Measurements from ENCODE around the gene HOXC12. TPM values are rescaled to one million over a fixed set of nuclear protein-coding genes. Genes with fewer than 3 reads are reported as not detected.

The HOXC12 gene
- total RNA-seq, 4 donors from 2014 or later, result not detected

- no peak for DNase-seq
- intact Hi-C loops (cut with DNase I; ENCODE audit: low total_unique reads) (loop anchor here (10.0 kb wide), 2 partner anchors 948 to 1732 kb away; partner anchors contain the start of genes CD63 and RDH5), in situ Hi-C loops (cut with MboI; ENCODE audit: low sequenced_read_pairs in 4 of 4) (loop anchor here in 3 of 4 donors (25.0 kb wide), 3 partner anchors 220 to 1720 kb away; partner anchors contain the start of genes GPR84 (in 2 of the 3), BLOC1S1 (in 1 of the 3), ITGA7 (in 1 of the 3) and RDH5 (in 1 of the 3))
- peak overlapping the region; percentile 94 to 100 (median 98) for H3K27ac ChIP-seq
- H3K4me1 ChIP-seq, result peaks cover 58% of the 10 kb centered on the region in 2 donors
- no peak for ATAC-seq
- H3K27me3 ChIP-seq, result no peaks in the 10 kb centered on the region
- TF ChIP-seq CTCF (IDR thresholded peaks at IDR 0.05 in 4 of 5, conservative IDR thresholded peaks at IDR 0.05 in 1 of 5) (no peak), POLR2A (IDR thresholded peaks at IDR 0.05) (no peak)
- no peaks in the 10 kb centered on the region for H3K9me3 ChIP-seq
- no peaks in the 10 kb centered on the region for H3K36me3 ChIP-seq
- H3K4me3 ChIP-seq, result peak overlapping the region in 1 of 4 donors; percentile 64
Observed at GRCh38 chr12:53992377-53992889, 37.7 kb downstream of the HOXC12 start.

GRCh38 chr12:53993162-53994008 lies 38.7 kb downstream of the HOXC12 start:
- Histone ChIP-seq H3K9me3 (no peaks in the 10 kb centered on the region), H3K27me3 (no peaks in the 10 kb centered on the region), H3K4me3 (peak overlapping the region; percentile 64 to 88 (median 80)), H3K4me1 (peaks cover 50 to 55% of the 10 kb centered on the region in 2 donors), H3K36me3 (no peaks in the 10 kb centered on the region), H3K27ac (peak overlapping the region; percentile 94 to 100 (median 98))
- TF ChIP-seq POLR2A (IDR thresholded peaks at IDR 0.05) (no peak), CTCF (IDR thresholded peaks at IDR 0.05 in 4 of 5, conservative IDR thresholded peaks at IDR 0.05 in 1 of 5) (no peak)
- intact Hi-C loops (cut with DNase I; ENCODE audit: low total_unique reads), result loop anchor here (10.0 kb wide), 2 partner anchors 949 to 1731 kb away; partner anchors contain the start of genes CD63 and RDH5
- in situ Hi-C loops (cut with MboI; ENCODE audit: low sequenced_read_pairs in 4 of 4), result loop anchor here in 3 of 4 donors (25.0 kb wide), 3 partner anchors 219 to 1719 kb away; partner anchors contain the start of genes GPR84 (in 2 of the 3), BLOC1S1 (in 1 of the 3), ITGA7 (in 1 of the 3) and RDH5 (in 1 of the 3)
- ATAC-seq (no peak), DNase-seq (no peak)

GRCh38 chr12:53994009-53994263 lies 39.2 kb downstream of the HOXC12 start:
- TF ChIP-seq POLR2A (IDR thresholded peaks at IDR 0.05) (no peak), CTCF (IDR thresholded peaks at IDR 0.05 in 4 of 5, conservative IDR thresholded peaks at IDR 0.05 in 1 of 5) (no peak)
- Histone ChIP-seq H3K27me3 (no peaks in the 10 kb centered on the region), H3K4me3 (peak overlapping the region; percentile 64 to 88 (median 80)), H3K9me3 (no peaks in the 10 kb centered on the region), H3K36me3 (no peaks in the 10 kb centered on the region), H3K4me1 (peaks cover 48 to 55% of the 10 kb centered on the region in 2 donors), H3K27ac (peak overlapping the region; percentile 94 to 100 (median 98))
- intact Hi-C loops (cut with DNase I; ENCODE audit: low total_unique reads), result loop anchor here (10.0 kb wide), 2 partner anchors 949 to 1731 kb away; partner anchors contain the start of genes CD63 and RDH5
- in situ Hi-C loops (cut with MboI; ENCODE audit: low sequenced_read_pairs in 4 of 4), result loop anchor here in 3 of 4 donors (25.0 kb wide), 3 partner anchors 218 to 1718 kb away; partner anchors contain the start of genes GPR84 (in 2 of the 3), BLOC1S1 (in 1 of the 3), ITGA7 (in 1 of the 3) and RDH5 (in 1 of the 3)
- ATAC-seq (no peak), DNase-seq (no peak)

- intact Hi-C loops (cut with DNase I; ENCODE audit: low total_unique reads), result loop anchor here (10.0 kb wide), 2 partner anchors 950 to 1730 kb away; partner anchors contain the start of genes CD63 and RDH5
- Histone ChIP-seq H3K9me3 (no peaks in the 10 kb centered on the region), H3K4me1 (peaks cover 43 to 54% of the 10 kb centered on the region in 2 donors), H3K36me3 (no peaks in the 10 kb centered on the region), H3K27ac (peak overlapping the region; percentile 94 to 100 (median 98)), H3K27me3 (no peaks in the 10 kb centered on the region), H3K4me3 (peak overlapping the region; percentile 64 to 88 (median 80))
- DNase-seq (peak in 1 of 2 donors; percentile 53), ATAC-seq (peak; percentile 20 to 26)
- in situ Hi-C loops (cut with MboI; ENCODE audit: low sequenced_read_pairs in 4 of 4), result loop anchor here in 3 of 4 donors (25.0 kb wide), 3 partner anchors 218 to 1718 kb away; partner anchors contain the start of genes GPR84 (in 2 of the 3), BLOC1S1 (in 1 of the 3), ITGA7 (in 1 of the 3) and RDH5 (in 1 of the 3)
- TF ChIP-seq CTCF (IDR thresholded peaks at IDR 0.05 in 4 of 5, conservative IDR thresholded peaks at IDR 0.05 in 1 of 5) (no peak), POLR2A (IDR thresholded peaks at IDR 0.05) (no peak)
Observed at GRCh38 chr12:53994264-53995001, 39.7 kb downstream of the HOXC12 start.

Data from gastrocnemius medialis (tissue), 4 donors.